NCI-H1092 treated with DMSO at 0.1 percent for 48 hours (cell line): ENCODE results near the gene FBLN2.
A peak's percentile ranks its signal among the peaks of the same experiment; 100 is the strongest.
"Not testable (repeated sequence)": the region's sequence is repeated elsewhere in the genome, so short reads cannot be mapped to it uniquely, and the experiment has no call there.

Experiments
- DNase-seq: peaks from one replicate; lab custom pipeline; 2025; lab: John Stamatoyannopoulos, UW

Gene FBLN2

GRCh38 chr3:13513913-13514517 is 34.9 kb upstream of the FBLN2 start:
- no peak for DNase-seq

GRCh38 chr3:13514639-13515435 is 34.1 kb upstream of the FBLN2 start:
- no peak for DNase-seq

GRCh38 chr3:13515786-13516759 is 32.9 kb upstream of the FBLN2 start:
- DNase-seq = no peak

- no peak for DNase-seq
These were observed 32.2 kb upstream of the FBLN2 start for GRCh38 chr3:13516760-13517135.

- no peak for DNase-seq
These were observed 31.5 kb upstream of the FBLN2 start for GRCh38 chr3:13517253-13517977.

- no peak for DNase-seq
These were observed 30.4 kb upstream of the FBLN2 start for GRCh38 chr3:13518516-13518953.

- no peak for DNase-seq
These were observed 29.7 kb upstream of the FBLN2 start for GRCh38 chr3:13519006-13519791.

- DNase-seq = no peak
These were observed 28.5 kb upstream of the FBLN2 start for GRCh38 chr3:13520326-13520880.

GRCh38 chr3:13521309-13521708 is 27.6 kb upstream of the FBLN2 start:
- no peak for DNase-seq

- not testable (repeated sequence) for DNase-seq
These were observed 27.2 kb upstream of the FBLN2 start for GRCh38 chr3:13521749-13522148.

GRCh38 chr3:13522236-13522635 is 26.7 kb upstream of the FBLN2 start:
- no peak for DNase-seq

GRCh38 chr3:13524979-13525669 is 23.8 kb upstream of the FBLN2 start:
- no peak for DNase-seq

- no peak for DNase-seq
These were observed 22.9 kb upstream of the FBLN2 start for GRCh38 chr3:13525827-13526625.

GRCh38 chr3:13526626-13526949 is 22.3 kb upstream of the FBLN2 start:
- no peak for DNase-seq

- peak; percentile 4 for DNase-seq
These were observed 20.6 kb upstream of the FBLN2 start for GRCh38 chr3:13528217-13528867.

- DNase-seq = no peak
These were observed 19.5 kb upstream of the FBLN2 start for GRCh38 chr3:13529196-13530112.

- no peak for DNase-seq
These were observed 18.5 kb upstream of the FBLN2 start for GRCh38 chr3:13530241-13531009.
